HEK293 (cell line): ENCODE data around the gene MAP3K7CL.

Experiments used
- CTCF ChIA-PET: fragments of 350-600 bp; formaldehyde crosslinking; extraction: SDS; loops from one replicate; lab custom pipeline; 2021; ENCODE audit warnings: antibody characterized with exemption; lab: Yijun Ruan, JAX
- POLR2A ChIA-PET: fragments of 300-600 bp; formaldehyde crosslinking; extraction: SDS; loops from one replicate; lab custom pipeline; 2020; ENCODE audit warnings: antibody characterized with exemption, inconsistent platforms; lab: Yijun Ruan, JAX
- H3K27ac ChIP-seq: fragments of 200-500 bp; sonication (Bioruptor generic); 2 replicates; pipeline ENCODE4 v1.5.1; 2014; ENCODE audit warnings: low read depth, low read length, control low read depth, inconsistent platforms; ENCODE audit errors: extremely low read depth
- H3K36me3 ChIP-seq, 2 experiments: fragments of 200-500 bp in 1 of 2; sonication (Bioruptor generic) in 1 of 2; 1 replicate in 1 of 2; 2 replicates in 1 of 2; pipeline ENCODE4 v1.5.1; 2014 to 2017; ENCODE audit warnings: inconsistent platforms in 2 of 2, low read length in 2 of 2; ENCODE audit not compliant: control insufficient read depth in 2 of 2, insufficient read depth in 1 of 2
- H3K4me1 ChIP-seq: fragments of 200-500 bp; sonication (Bioruptor generic); 2 replicates; pipeline ENCODE4 v1.5.1; 2014; ENCODE audit warnings: mild to moderate bottlenecking, low read length, inconsistent platforms; ENCODE audit not compliant: control insufficient read depth, insufficient read depth
- H3K4me3 ChIP-seq: 2 replicates; pipeline ENCODE4 v1.5.1; 2011; ENCODE audit warnings: low read depth, mild to moderate bottlenecking, control low read depth, low read length, moderate library complexity
- H3K9me3 ChIP-seq: fragments of 200-500 bp; sonication (Bioruptor generic); 2 replicates; pipeline ENCODE4 v1.5.1; 2014; ENCODE audit warnings: low read depth, low read length, inconsistent platforms; ENCODE audit not compliant: control insufficient read depth, insufficient read depth
- BCL6B ChIP-seq: fragments of 450-650 bp; formaldehyde crosslinking; IDR thresholded peaks from 2 replicates; pipeline ENCODE4 v1.5.1; 2017; ENCODE audit warnings: missing biosample characterization, missing genetic modification characterization
- FEZF1 ChIP-seq: fragments of 450-650 bp; formaldehyde crosslinking; IDR thresholded peaks from 2 replicates; pipeline ENCODE4 v1.5.1; 2016; ENCODE audit warnings: missing biosample characterization, missing genetic modification characterization
- GLIS1 ChIP-seq: fragments of 450-650 bp; formaldehyde crosslinking; IDR thresholded peaks from 2 replicates; pipeline ENCODE4 v1.5.1; 2016; ENCODE audit warnings: missing biosample characterization, missing genetic modification characterization
- GLIS2 ChIP-seq: fragments of 450-650 bp; formaldehyde crosslinking; IDR thresholded peaks from 2 replicates; pipeline ENCODE4 v1.5.1; 2016; ENCODE audit warnings: missing biosample characterization, missing genetic modification characterization
- HOXC10 ChIP-seq: sonication (generic); formaldehyde crosslinking; IDR thresholded peaks from 2 replicates; pipeline ENCODE4 v1.8.1; 2023; ENCODE audit warnings: mild to moderate bottlenecking, missing genetic modification reagents
- IKZF3 ChIP-seq: fragments of 450-650 bp; IDR thresholded peaks from 2 replicates; pipeline ENCODE4 v1.5.0; 2018; ENCODE audit warnings: missing biosample characterization, mild to moderate bottlenecking, missing genetic modification characterization, moderate library complexity
- KLF9 ChIP-seq: fragments of 450-650 bp; formaldehyde crosslinking; IDR thresholded peaks from 2 replicates; pipeline ENCODE4 v1.5.1; 2016; ENCODE audit warnings: missing biosample characterization, missing genetic modification characterization, low read depth
- MEIS1 ChIP-seq: sonication (generic); formaldehyde crosslinking; IDR thresholded peaks from 2 replicates; pipeline ENCODE4 v1.8.1; 2022; ENCODE audit warnings: missing genetic modification reagents, mild to moderate bottlenecking, borderline replicate concordance
- MZF1 ChIP-seq: fragments of 450-650 bp; formaldehyde crosslinking; IDR thresholded peaks from 2 replicates; pipeline ENCODE4 v1.5.1; 2017; ENCODE audit warnings: missing biosample characterization, missing genetic modification characterization, borderline replicate concordance
- PRDM6 ChIP-seq: fragments of 450-650 bp; formaldehyde crosslinking; IDR thresholded peaks from 2 replicates; pipeline ENCODE4 v1.5.1; 2017; ENCODE audit warnings: missing biosample characterization, missing genetic modification characterization
- SP2 ChIP-seq: fragments of 450-650 bp; formaldehyde crosslinking; IDR thresholded peaks from 2 replicates; pipeline ENCODE4 v1.5.1; 2016; ENCODE audit warnings: missing biosample characterization, missing genetic modification characterization
- YY2 ChIP-seq: fragments of 450-650 bp; formaldehyde crosslinking; IDR thresholded peaks from 2 replicates; pipeline ENCODE4 v1.5.1; 2016; ENCODE audit warnings: missing biosample characterization, missing genetic modification characterization
- ZBTB20 ChIP-seq: fragments of 450-650 bp; formaldehyde crosslinking; IDR thresholded peaks from 2 replicates; pipeline ENCODE4 v1.5.1; 2016; ENCODE audit warnings: missing biosample characterization, missing genetic modification characterization
- ZFP37 ChIP-seq: fragments of 450-650 bp; formaldehyde crosslinking; IDR thresholded peaks from 2 replicates; pipeline ENCODE4 v1.5.1; 2016; ENCODE audit warnings: missing biosample characterization, missing genetic modification characterization
- ZIC2 ChIP-seq: fragments of 450-650 bp; formaldehyde crosslinking; IDR thresholded peaks from 2 replicates; pipeline ENCODE4 v1.5.1; 2016; ENCODE audit warnings: missing biosample characterization, missing genetic modification characterization
- ZNF133 ChIP-seq: fragments of 450-650 bp; formaldehyde crosslinking; IDR thresholded peaks from 2 replicates; pipeline ENCODE4 v1.5.1; 2016; ENCODE audit warnings: missing biosample characterization, missing genetic modification characterization
- ZNF140 ChIP-seq: fragments of 450-650 bp; formaldehyde crosslinking; IDR thresholded peaks from 2 replicates; pipeline ENCODE4 v1.5.1; 2016; ENCODE audit warnings: missing biosample characterization, missing genetic modification characterization
- ZNF19 ChIP-seq: fragments of 450-650 bp; formaldehyde crosslinking; IDR thresholded peaks from 2 replicates; pipeline ENCODE4; 2016; ENCODE audit warnings: missing biosample characterization, missing genetic modification characterization, low read depth
- ZNF2 ChIP-seq: fragments of 450-650 bp; formaldehyde crosslinking; IDR thresholded peaks from 2 replicates; pipeline ENCODE4 v1.5.1; 2016; ENCODE audit warnings: missing biosample characterization, missing genetic modification characterization
- ZNF423 ChIP-seq: fragments of 450-650 bp; formaldehyde crosslinking; IDR thresholded peaks from 2 replicates; pipeline ENCODE4 v1.5.1; 2016; ENCODE audit warnings: missing biosample characterization, missing genetic modification characterization
- ZNF48 ChIP-seq: fragments of 450-650 bp; formaldehyde crosslinking; IDR thresholded peaks from 2 replicates; pipeline ENCODE4 v1.5.1; 2016; ENCODE audit warnings: missing biosample characterization, missing genetic modification characterization
- ZNF501 ChIP-seq: fragments of 450-650 bp; formaldehyde crosslinking; IDR thresholded peaks from 2 replicates; pipeline ENCODE4 v1.5.1; 2016; ENCODE audit warnings: missing biosample characterization, missing genetic modification characterization
- ZNF529 ChIP-seq: fragments of 450-650 bp; formaldehyde crosslinking; IDR thresholded peaks from 2 replicates; pipeline ENCODE4 v1.5.1; 2017; ENCODE audit warnings: missing genetic modification characterization, missing biosample characterization; ENCODE audit not compliant: insufficient replicate concordance
- ZNF571 ChIP-seq: fragments of 450-650 bp; formaldehyde crosslinking; IDR thresholded peaks from 2 replicates; pipeline ENCODE4 v1.5.0; 2017; ENCODE audit warnings: missing biosample characterization, missing genetic modification characterization
- ZNF596 ChIP-seq: fragments of 450-650 bp; IDR thresholded peaks from 2 replicates; pipeline ENCODE4 v1.5.0; 2018; ENCODE audit warnings: missing biosample characterization, mild to moderate bottlenecking, missing genetic modification characterization, moderate library complexity
- ZNF600 ChIP-seq: fragments of 450-650 bp; formaldehyde crosslinking; IDR thresholded peaks from 2 replicates; pipeline ENCODE4 v1.5.1; 2016; ENCODE audit warnings: missing biosample characterization, missing genetic modification characterization
- ZNF623 ChIP-seq: fragments of 450-650 bp; formaldehyde crosslinking; IDR thresholded peaks from 2 replicates; pipeline ENCODE4 v1.5.1; 2016; ENCODE audit warnings: missing biosample characterization, missing genetic modification characterization
- ZNF670 ChIP-seq: fragments of 450-650 bp; formaldehyde crosslinking; IDR thresholded peaks from 2 replicates; pipeline ENCODE4 v1.5.1; 2016; ENCODE audit warnings: missing biosample characterization, missing genetic modification characterization, low read depth
- ZNF768 ChIP-seq: fragments of 450-650 bp; formaldehyde crosslinking; IDR thresholded peaks from 2 replicates; pipeline ENCODE4 v1.5.1; 2018; ENCODE audit warnings: missing biosample characterization, mild to moderate bottlenecking, missing genetic modification characterization
- ZNF777 ChIP-seq: fragments of 450-650 bp; formaldehyde crosslinking; IDR thresholded peaks from 2 replicates; pipeline ENCODE4 v1.5.1; 2017; ENCODE audit warnings: missing biosample characterization, missing genetic modification characterization, borderline replicate concordance
- ZNF785 ChIP-seq: fragments of 450-650 bp; formaldehyde crosslinking; IDR thresholded peaks from 2 replicates; pipeline ENCODE4 v1.5.1; 2016; ENCODE audit warnings: missing biosample characterization, missing genetic modification characterization
- ZNF792 ChIP-seq: fragments of 450-650 bp; formaldehyde crosslinking; IDR thresholded peaks from 2 replicates; pipeline ENCODE4 v1.5.1; 2016; ENCODE audit warnings: missing biosample characterization, missing genetic modification characterization
- ZNF837 ChIP-seq: fragments of 450-650 bp; formaldehyde crosslinking; IDR thresholded peaks from 2 replicates; pipeline ENCODE4 v1.5.1; 2016; ENCODE audit warnings: missing biosample characterization, missing genetic modification characterization
- ZSCAN5A ChIP-seq: fragments of 450-650 bp; formaldehyde crosslinking; IDR thresholded peaks from 2 replicates; pipeline ENCODE4 v1.5.1; 2016; ENCODE audit warnings: missing biosample characterization, missing genetic modification characterization
- ZXDB ChIP-seq: fragments of 450-650 bp; formaldehyde crosslinking; IDR thresholded peaks from 2 replicates; pipeline ENCODE4 v1.5.1; 2016; ENCODE audit warnings: missing biosample characterization, missing genetic modification characterization
- TF ChIP-seq, protein P1 (sequence below): fragments of 450-650 bp; formaldehyde crosslinking; IDR thresholded peaks from 2 replicates; pipeline ENCODE4 v1.5.1; 2017; ENCODE audit warnings: missing biosample characterization, missing genetic modification characterization

Gene MAP3K7CL

GRCh38 chr21:29217818-29218291 is 87.4 kb downstream of the MAP3K7CL start (continued):
- TF ChIP-seq ZNF19 (0 out of 2 replicates have a peak, but pooled peaks have one; percentile 61), ZNF529 (tag by site-specific recombination) (peak; percentile 75), ZNF600 (peak; percentile 93), ZNF777 (tag by site-specific recombination) (no peak), ZBTB20 (peak; percentile 52), ZNF670 (no peak), ZNF140 (tag by site-specific recombination) (no peak), MZF1 (tag by site-specific recombination) (0 out of 2 replicates have a peak, but pooled peaks have one; percentile 37), ZXDB (tag by site-specific recombination) (peak; percentile 91), SP2 (tag by site-specific recombination) (peak; percentile 52), ZNF423 (tag by site-specific recombination) (no peak), ZFP37 (tag by site-specific recombination) (no peak), ZNF837 (tag by site-specific recombination) (no peak), ZSCAN5A (tag by site-specific recombination) (peak; percentile 96), ZNF133 (tag by site-specific recombination) (no peak), GLIS1 (peak; percentile 97), ZNF792 (tag by site-specific recombination) (peak; percentile 89), ZNF785 (tag by site-specific recombination) (no peak), ZNF571 (tag by site-specific recombination) (no peak), IKZF3 (tag by site-specific recombination) (no peak), MEIS1 (CRISPR knock-in tag) (no peak), YY2 (tag by site-specific recombination) (no peak), GLIS2 (tag by site-specific recombination) (no peak), ZNF48 (tag by site-specific recombination) (no peak), ZNF2 (peak; percentile 92), ZNF501 (tag by site-specific recombination) (no peak)
- TF ChIP-seq, protein P1, sequence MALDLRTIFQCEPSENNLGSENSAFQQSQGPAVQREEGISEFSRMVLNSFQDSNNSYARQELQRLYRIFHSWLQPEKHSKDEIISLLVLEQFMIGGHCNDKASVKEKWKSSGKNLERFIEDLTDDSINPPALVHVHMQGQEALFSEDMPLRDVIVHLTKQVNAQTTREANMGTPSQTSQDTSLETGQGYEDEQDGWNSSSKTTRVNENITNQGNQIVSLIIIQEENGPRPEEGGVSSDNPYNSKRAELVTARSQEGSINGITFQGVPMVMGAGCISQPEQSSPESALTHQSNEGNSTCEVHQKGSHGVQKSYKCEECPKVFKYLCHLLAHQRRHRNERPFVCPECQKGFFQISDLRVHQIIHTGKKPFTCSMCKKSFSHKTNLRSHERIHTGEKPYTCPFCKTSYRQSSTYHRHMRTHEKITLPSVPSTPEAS (tag by site-specific recombination): peak; percentile 76; the same call in 1 of the 2 replicates

DNA sequence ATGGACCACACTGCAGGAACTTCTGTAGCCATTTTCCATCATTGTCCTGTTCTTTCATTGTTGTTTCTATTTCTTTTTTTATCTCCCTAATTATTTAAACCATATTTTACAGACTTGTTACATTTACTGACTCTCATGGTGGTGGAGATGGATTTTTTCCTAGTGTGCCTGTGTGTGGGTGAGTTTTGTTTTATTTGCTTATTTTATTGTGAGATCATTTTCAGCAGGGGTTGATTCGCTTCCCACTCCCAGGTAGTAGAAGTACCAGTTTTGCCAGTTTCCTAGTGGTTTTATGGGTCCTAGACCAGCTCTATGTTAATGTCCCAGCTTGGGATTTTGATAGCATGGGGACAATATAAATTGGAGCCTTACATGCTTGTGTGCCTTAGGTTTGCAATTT is 88.3 kb downstream of the MAP3K7CL start:
- H3K9me3 ChIP-seq: no peaks in the 10 kb centered on the region
- H3K36me3 ChIP-seq: no peaks in the 10 kb centered on the region
- CTCF ChIA-PET: interaction anchor here (0.7 to 1.3 kb wide), 4 partner anchors 54 to 130 kb away, joined by 3 to 4 read pairs (median 4); no protein-coding TSS in a partner anchor
- no peak overlapping the region for H3K4me3 ChIP-seq
- POLR2A ChIA-PET: interaction anchor here (1.2 kb wide), 1 partner anchor 81 kb away, joined by 3 read pairs; no protein-coding TSS in a partner anchor
- peaks cover 11% of the 10 kb centered on the region for H3K4me1 ChIP-seq
- H3K27ac ChIP-seq: peak overlapping the region; percentile 27; the same call in 1 of the 2 replicates
- TF ChIP-seq ZNF623 (tag by site-specific recombination) (no peak), ZIC2 (tag by site-specific recombination) (peak; percentile 97), GLIS1 (peak; percentile 98), ZNF596 (tag by site-specific recombination) (no peak), ZNF792 (tag by site-specific recombination) (no peak), BCL6B (tag by site-specific recombination) (no peak), ZNF768 (tag by site-specific recombination) (no peak), PRDM6 (tag by site-specific recombination) (peak; percentile 86), HOXC10 (CRISPR knock-in tag) (no peak), KLF9 (tag by site-specific recombination) (no peak), FEZF1 (tag by site-specific recombination) (peak; percentile 48)
